Stromal cell of bone marrow (primary cell): ENCODE data around the gene ITGB5.
A peak's percentile ranks its signal among the peaks of the same experiment; 100 is the strongest.

Experiments used
- DNase-seq: peaks from one replicate; pipeline ENCODE4 v3.0.0-alpha.2; 2012; ENCODE audit warnings: low read depth

ITGB5 gene

DNA sequence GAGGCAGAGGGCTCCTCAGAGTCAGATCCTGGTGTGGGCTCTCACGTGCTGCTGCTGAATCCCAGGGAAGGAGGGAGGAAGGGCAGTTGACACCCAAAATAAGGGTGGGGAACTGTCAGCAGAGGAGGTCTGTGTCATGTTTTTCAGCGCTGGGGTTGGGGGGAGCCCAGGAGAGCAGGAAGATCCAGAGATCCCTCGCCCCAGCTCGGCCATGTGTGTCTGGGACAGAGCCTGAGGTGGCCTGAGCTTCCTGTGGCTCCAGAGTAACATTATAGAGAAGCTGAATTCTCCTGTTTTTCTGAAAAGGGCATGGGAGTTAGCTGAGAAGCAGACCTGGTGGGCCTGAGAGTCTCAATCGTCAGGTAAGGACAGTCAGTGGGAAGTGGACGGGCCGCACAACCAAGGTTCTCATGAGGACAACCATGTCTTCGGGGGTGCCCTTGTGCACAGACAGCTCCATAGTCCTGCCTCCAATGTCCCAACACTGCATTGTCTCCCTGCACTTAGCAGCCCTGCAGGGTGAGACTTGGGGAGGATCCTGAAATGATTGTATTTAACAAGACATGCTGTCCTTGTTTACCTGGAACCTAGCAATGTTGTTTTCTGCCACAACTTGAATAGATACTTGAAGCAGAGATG lies 138.5 kb downstream of the ITGB5 start:
- DNase-seq, result no peak

DNA sequence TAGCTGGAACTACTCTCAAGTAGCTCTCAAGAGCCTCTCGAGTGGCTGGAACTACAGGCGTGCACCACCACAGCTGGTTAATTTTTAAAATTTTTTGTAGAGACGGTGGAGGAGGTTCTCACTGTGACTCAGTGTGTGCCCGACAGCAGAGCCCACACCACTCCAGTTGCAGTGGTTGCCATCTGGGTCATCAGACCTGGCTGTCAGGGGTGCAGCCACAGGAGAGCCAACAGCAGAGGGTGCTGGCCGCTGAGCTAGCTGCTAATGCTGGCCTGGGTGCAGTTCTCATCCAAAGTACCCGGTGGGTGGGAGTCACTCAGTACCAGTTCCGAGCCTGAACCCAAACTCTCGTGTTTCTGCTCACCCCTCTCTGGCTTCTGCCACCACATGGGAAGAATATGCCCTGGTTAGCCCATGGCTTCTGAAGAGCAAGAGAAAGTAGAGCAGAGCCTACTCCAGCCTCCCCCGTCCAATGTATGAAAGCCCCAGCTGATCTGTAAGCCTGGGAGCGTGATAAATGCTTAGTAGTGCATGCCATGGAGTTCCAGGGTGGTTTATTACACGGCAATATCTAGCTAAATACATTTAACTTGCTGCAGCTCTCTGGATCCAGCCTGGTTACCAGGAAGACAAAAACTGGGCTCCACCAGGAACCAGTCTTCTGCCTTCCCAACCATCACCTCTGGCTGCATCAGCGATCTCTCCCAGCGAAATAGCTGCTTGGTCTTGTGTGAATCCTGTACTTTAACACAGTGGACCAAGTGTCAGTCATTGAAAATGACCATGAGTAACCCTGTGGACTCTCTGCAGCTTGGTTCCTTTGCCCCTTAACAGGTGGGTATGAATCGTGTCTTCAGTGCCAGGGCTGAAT lies 139.8 kb downstream of the ITGB5 start:
- no peak for DNase-seq

DNA sequence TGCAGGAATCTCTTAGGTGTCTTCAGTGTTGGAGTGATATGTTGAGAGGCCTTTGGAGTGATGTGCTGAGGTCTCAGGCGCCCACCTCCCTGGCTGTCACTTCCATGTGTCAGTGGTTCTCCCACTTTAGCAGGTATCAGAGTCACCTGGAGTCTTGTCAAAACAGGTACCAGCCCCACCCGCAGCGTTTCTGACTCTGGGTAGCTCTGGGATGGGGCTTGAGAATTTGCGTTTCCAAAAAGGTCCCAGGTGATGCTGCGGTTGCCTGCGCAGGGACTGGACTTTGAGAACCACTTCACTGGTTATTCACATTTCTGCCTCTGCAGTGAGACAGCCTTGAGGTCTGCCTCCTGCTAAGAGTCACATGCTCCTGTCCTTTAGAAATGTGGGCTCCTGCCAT lies 141.4 kb downstream of the ITGB5 start:
- DNase-seq, result no peak

DNA sequence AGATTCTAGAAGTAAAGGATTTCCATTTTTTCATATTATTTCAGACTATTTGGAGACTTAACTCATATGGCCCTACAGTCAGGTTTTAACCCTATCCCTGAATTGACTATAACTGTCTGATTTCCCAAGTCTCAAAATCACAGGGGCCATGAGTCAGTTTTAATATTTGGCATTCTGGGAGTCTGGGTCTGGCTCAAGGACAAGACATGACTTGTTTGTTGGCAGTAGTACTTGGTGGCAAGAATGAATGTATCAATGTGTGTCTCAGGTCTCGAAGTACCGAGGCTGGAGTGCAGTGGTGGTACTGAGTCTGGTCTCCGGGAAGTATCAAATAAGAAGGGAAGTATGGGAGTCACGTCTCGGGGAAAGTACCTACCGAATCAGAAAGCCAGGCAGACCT lies 146.1 kb downstream of the ITGB5 start:
- peak; percentile 64 for DNase-seq

DNA sequence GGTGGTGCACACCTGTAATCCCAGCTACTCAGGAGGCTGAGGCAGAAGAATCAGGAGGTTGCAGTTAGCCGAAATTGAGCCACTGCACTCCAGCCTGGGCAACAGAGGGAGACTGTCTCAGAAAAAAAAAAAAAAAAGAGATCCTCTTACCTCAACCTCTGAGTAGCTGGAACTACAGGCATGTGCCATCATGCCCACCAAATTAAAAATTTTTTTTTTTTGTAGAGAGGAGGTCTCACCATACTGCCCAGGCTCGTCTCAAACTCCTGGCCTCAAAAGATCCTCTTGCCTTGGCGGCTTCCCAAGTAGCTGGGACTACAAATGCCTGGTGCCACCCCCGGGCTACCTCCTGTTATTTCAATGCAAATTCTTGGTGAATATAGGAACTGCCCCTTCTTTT lies 155.4 kb downstream of the ITGB5 start:
- DNase-seq, result no peak

DNA sequence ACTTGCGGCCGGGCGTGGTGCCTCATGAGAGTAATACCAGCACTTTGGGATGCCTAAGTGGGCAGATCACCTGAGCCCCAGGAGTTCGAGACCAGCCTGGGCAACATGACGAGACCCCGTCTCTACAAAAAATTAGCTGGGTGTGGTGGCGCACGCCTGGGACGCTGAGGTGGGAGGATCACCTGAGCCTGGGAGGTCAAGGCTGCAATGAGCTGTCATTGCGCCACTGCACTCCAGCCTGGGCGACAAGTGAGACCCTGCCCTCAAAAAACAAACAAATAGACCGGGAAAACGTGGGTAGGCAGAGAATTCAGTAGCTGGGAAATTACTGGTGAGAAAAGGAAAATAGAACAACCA lies 156.2 kb downstream of the ITGB5 start:
- DNase-seq, result no peak

DNA sequence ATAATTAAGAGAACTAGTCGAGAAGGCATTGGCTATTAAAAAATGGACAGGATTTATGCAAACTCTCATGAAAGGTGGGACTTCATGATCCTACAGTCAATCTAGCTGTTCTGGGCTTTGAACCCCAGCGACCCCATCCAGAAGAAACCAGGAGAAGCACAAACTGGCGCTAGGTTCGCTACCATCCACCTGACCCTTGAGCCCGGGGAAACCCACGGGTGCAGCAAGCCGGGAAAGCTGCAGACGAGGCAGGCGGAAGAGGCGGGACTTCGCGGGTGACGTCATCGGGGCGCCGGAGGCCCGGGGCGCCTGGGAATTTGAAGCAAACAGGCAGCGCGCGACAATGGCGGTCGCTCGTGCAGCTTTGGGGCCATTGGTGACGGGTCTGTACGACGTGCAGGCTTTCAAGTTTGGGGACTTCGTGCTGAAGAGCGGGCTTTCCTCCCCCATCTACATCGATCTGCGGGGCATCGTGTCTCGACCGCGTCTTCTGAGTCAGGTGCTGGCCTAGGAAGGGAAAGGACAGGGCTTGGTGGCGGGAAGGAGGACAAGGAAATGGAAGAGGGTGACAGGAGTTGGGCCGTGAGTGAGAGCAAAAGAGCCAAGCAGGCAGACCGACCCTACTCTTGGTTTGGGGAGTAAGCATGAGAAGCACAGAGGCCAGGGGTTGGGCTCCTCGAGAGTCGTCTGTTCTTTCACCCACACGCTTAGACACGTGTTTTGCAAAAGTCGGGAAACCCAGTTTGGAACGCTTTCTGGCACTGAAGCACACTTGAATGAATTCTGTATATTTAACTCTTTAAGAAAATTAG lies 156.8 kb downstream of the ITGB5 start, which contains the start of gene UMPS:
Gene UMPS, plus strand, starts transcription at position 324 of the 812 bp plus-strand sequence. Its CDS starts 20 bp downstream, at position 344.
- DNase-seq, result peak; percentile 66

DNA sequence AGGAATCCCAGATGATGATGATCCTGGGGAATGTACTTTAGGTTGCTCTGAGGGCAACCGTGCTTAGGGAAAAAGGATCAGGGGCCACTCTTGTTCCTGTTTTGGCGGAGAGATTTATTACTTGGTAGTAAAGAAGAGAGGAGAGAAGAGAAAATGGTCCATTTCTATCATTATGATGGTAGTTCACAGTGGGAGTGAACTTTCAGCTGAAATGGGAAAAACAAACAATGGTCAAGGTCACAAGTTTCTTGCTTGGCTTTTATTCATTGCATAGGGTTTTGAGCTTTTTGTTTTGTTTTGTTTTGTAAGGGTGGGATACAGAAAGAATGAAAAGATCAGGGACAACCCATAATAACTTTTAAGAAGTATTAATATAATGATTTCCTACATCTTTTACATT lies 164.6 kb downstream of the ITGB5 start:
- no peak for DNase-seq

DNA sequence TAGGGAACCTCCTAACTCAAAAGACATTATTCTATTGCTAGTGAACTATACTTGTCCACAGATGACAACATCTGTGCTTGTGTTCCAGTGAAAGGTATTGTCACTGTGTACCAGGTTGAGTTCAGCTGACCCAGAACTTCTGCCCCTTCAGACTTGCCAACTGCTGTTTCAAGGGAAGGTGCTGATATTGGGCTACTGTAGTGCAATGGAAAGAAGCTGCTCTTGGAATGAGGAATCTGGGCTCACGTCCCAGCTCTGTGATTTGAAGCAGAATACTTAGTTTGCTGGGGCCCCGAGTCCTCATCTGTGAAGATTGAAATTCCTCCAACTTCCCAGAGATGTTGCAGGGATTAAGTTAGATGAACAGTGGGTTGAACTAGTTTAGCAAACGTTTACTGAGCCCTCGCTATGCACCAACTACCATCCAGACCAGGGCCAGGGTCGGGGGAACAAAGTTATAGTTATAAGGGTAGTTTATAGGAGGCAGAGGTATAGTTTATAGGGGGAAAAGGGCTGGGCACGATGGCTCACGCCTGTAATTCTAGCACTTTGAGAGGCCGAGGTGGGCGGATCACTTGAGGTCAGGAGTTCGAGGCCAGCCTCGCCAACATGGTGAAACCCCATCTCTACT lies 172.8 kb downstream of the ITGB5 start:
- DNase-seq, result peak; percentile 3
